HUES64 (cell line): Measurements from ENCODE around the gene FOLR2.
A peak's percentile ranks its signal among the peaks of the same experiment; 100 is the strongest.

Experiments
- H3K27ac ChIP-seq: 2 replicates; pipeline ENCODE4 v1.7.0; 2013; ENCODE audit warnings: low read depth, low read length, inconsistent platforms
- H3K27me3 ChIP-seq: 2 replicates; pipeline ENCODE4 v1.6.1; 2013; ENCODE audit warnings: mild to moderate bottlenecking, low read length; ENCODE audit not compliant: insufficient read depth
- H3K36me3 ChIP-seq: 2 replicates; pipeline ENCODE4 v1.6.1; 2013; ENCODE audit warnings: mild to moderate bottlenecking, low read length; ENCODE audit not compliant: insufficient read depth
- H3K4me1 ChIP-seq: 2 replicates; pipeline ENCODE4 v1.6.1; 2013; ENCODE audit warnings: mild to moderate bottlenecking, low read length, moderate library complexity; ENCODE audit not compliant: insufficient read depth
- H3K4me3 ChIP-seq: 2 replicates; pipeline ENCODE4 v1.5.1; 2013; ENCODE audit warnings: mild to moderate bottlenecking, low read length, moderate library complexity
- H3K9ac ChIP-seq: 2 replicates; pipeline ENCODE4 v1.6.1; 2013; ENCODE audit warnings: mild to moderate bottlenecking, low read depth, low read length
- H3K9me3 ChIP-seq: 2 replicates; pipeline ENCODE4 v1.6.1; 2013; ENCODE audit warnings: low read depth, low read length; ENCODE audit not compliant: insufficient read depth
- WGBS: fragments of 150-250, 120-280 bp; methylation state at CpG from one replicate; pipeline ENCODE4 v1.1.7; 2013; ENCODE audit warnings: missing lambda C conversion rate; 5-methylcytosine and 5-hydroxymethylcytosine counted together

Gene FOLR2

DNA sequence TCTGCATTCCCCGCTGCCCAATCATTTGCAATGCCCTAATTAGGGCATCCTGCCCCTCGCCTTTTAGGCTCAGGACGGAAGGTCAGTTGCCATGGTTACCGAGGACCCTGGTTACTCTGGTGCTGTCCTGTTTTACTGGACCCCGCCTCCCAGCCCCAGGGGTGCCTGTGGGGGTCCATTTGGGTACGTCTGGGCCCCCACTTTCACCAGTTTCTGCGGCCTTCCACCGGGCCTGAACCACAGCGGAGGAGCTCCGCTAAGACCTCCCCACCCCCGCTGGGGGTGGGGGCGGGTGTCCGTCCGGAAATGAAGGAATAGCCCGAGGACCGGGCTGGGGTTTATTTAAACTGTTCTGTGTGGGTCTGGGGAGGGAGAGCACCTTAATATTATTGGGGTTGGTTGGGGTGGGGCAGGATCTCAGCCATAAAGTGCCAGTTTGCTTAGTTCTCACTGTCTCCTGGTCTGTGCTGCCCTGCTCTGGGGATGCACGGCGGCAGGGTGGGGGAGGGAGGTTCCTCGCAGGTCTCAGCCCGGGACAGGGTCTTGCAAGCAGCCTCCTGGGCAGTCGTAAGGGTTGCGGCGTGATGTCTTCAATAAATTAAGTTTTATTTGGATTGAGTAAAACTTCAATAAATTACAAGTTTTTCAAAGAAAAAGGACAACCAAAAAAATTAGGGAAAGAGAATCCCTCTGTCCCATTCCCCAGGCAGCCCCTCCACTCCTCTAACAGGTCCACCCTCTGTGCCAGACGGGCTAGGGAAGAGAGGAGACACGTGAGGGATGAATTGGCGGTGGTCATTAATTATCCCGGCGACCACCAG is 22.1 kb downstream of the FOLR2 start:
- Histone ChIP-seq H3K27ac (no peak overlapping the region), H3K27me3 (peaks cover 54% of the 10 kb centered on the region), H3K9me3 (no peaks in the 10 kb centered on the region), H3K4me1 (peaks cover 17% of the 10 kb centered on the region), H3K9ac (no peak overlapping the region), H3K4me3 (peak overlapping the region; percentile 41), H3K36me3 (peaks cover 39% of the 10 kb centered on the region)
- WGBS, result 25% methylated on average over 25 of the region's 28 CpGs

DNA sequence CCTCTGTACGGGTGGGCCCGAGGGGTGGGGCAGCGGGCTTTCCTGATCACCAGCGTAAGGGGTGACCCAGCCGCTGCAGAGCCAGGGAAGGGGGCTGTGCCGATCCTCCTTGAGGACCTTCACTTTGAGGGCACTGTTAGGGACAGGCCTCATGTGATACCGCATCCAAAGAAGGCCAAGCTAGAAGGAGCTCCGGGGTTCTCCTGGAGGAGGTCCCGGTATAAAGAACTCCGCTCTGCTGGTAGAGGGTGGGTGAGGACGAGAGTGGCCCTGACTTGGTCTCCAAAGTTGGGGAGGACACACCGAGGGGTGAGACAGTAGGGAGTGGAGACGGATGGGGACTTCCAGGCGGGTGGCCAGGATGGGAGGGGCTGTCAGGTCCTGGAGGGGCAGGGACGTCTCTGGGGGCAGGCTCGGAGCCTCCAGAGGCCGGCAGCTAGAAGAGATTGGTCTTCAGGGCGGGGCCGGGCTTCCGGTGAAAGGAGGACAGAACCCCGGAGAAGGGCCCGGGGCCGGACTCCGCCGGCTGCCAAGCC is 22.8 kb downstream of the FOLR2 start:
- 0 out of 2 replicates have a peak overlapping the region, but pooled peaks have one; percentile 1 for H3K9ac ChIP-seq
- no peaks in the 10 kb centered on the region for H3K9me3 ChIP-seq
- H3K4me1 ChIP-seq, result peaks cover 17% of the 10 kb centered on the region
- peak overlapping the region; percentile 41 for H3K4me3 ChIP-seq
- peaks cover 60% of the 10 kb centered on the region for H3K27me3 ChIP-seq
- no peak overlapping the region for H3K27ac ChIP-seq
- peaks cover 32% of the 10 kb centered on the region for H3K36me3 ChIP-seq
- WGBS, result 8% methylated on average over 25 of the region's 25 CpGs

DNA sequence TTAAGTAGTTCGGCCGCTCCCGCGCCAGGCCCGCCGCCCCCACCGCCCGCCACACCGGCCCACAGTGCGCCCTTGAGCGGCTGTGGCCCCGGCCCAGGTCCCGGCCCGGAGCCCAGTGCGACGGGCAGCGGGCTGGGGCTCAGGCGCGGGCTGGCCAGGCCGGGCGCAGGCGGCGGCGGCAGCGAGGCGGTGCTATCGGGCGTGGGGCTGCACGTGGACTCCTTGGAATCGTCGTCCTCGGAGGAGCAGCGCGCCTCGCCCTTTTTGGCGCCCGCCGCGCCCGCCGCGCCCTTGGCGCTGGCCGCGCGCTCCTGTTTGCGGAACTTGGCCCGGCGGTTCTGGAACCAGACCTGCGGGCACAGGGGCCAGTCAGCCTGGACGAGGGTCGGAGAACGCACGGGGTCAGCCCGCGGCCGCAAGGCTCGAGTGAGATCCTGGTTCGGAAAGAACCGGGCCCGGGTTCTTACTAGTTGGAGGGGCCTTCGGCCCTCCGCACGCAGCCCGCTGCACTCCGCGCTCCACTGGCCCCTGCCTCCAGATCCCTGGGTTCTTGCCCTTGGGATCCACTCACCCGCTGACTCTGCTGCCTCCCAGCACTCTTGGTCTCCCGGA is 23.4 kb downstream of the FOLR2 start:
- Histone ChIP-seq H3K4me3 (peak overlapping the region; percentile 41), H3K9ac (0 out of 2 replicates have a peak overlapping the region, but pooled peaks have one; percentile 1), H3K4me1 (peaks cover 17% of the 10 kb centered on the region), H3K27me3 (peaks cover 66% of the 10 kb centered on the region), H3K27ac (no peak overlapping the region), H3K36me3 (peaks cover 26% of the 10 kb centered on the region), H3K9me3 (no peaks in the 10 kb centered on the region)
- WGBS, result 5% methylated on average over 69 of the region's 69 CpGs

DNA sequence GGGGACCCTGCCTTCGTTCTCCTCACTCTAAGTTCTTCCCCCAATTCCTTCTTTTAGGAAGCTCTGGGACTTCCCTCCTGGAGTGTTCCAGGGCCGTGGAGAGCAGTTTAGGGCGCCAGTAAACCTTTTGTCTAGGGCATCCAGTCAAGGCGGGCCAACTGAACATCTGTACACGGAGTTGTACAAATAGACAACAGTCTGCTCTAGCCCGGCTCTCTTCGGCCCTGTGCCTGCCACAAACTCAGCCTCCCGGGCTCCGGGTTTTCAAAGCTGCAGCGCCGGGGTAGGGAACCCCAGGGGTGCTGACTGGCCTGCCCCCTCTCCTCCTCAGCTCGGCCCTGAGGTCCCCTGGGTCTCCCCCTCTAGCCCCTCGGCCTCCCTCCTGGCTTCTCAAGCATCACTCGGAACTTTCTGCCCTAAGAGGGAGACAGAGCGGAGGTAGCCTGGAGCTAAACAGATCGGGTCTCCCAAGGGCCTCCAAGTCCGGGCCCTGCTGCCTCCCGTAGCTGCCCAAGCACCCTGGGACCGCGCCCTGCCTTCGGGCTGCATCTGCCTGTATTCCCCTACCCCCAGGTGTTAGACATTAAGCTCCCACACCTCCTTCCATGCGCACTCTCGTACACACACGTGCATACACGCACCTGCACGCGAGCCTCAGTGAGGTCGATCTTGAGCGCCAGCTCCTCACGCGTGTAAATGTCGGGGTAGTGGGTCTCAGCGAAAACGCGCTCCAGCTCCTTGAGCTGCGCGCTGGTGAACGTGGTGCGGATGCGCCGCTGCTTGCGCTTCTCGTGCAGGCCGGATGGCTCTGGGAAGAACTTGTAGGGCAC is 24.1 kb downstream of the FOLR2 start:
- 55% methylated on average over 44 of the region's 44 CpGs for WGBS
- Histone ChIP-seq H3K27ac (no peak overlapping the region), H3K27me3 (peaks cover 73% of the 10 kb centered on the region), H3K4me1 (peaks cover 17% of the 10 kb centered on the region), H3K9ac (no peak overlapping the region), H3K36me3 (peaks cover 19% of the 10 kb centered on the region), H3K9me3 (no peaks in the 10 kb centered on the region), H3K4me3 (peak overlapping the region; percentile 41)

DNA sequence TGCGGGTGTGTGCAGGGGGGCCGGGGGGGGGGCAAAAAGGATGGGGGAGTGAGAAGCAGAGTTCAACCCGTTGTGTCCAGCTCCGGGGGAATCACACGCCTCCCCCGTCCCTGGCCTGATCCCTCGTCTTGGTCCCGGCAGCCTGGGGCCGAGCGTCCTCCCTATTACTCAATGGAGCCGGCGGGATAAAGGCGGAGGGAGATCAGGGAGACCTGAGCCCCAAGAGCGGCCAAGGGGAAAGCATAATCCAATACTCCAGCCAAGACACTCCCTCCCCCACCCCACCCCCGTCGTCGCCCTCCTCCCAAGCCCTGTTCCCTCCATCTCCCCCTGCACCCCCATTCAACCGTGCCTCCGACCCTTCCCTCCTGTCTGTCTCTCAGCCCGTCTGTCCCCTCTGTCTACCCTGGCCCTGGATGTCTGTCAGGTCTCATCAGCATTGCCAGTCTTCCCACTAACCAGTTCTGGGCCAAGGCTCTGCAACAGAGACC is 24.7 kb downstream of the FOLR2 start:
- H3K4me1 ChIP-seq, result peaks cover 17% of the 10 kb centered on the region
- H3K9ac ChIP-seq, result no peak overlapping the region
- H3K27ac ChIP-seq, result no peak overlapping the region
- 50% methylated on average over 20 of the region's 20 CpGs for WGBS
- H3K36me3 ChIP-seq, result peaks cover 14% of the 10 kb centered on the region
- no peaks in the 10 kb centered on the region for H3K9me3 ChIP-seq
- peaks cover 80% of the 10 kb centered on the region for H3K27me3 ChIP-seq
- no peak overlapping the region for H3K4me3 ChIP-seq

DNA sequence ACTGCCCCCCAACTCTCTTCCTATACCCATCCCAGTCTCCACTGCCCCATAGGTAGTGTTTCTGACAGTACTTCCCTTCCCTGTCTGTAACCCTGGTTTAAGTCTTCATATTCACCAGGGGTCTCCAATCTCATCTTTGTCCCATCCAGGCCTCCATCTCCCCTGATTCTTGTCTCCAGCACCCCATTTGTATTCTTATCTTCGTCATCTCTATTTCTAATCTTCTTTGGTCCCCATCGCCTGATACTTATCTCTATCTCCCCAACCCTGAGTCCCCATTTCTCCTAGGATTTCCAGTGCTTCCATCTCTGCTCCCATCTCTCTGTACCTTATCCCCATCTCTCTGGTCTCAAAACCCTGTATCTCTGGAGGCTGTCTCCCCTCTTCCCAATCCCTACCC is 25.5 kb downstream of the FOLR2 start:
- no peaks in the 10 kb centered on the region for H3K9me3 ChIP-seq
- no peak overlapping the region for H3K9ac ChIP-seq
- H3K4me3 ChIP-seq, result no peak overlapping the region
- H3K36me3 ChIP-seq, result peaks cover 6% of the 10 kb centered on the region; the same call in 1 of the 2 replicates
- 96% methylated on average over 2 of the region's 2 CpGs for WGBS
- H3K27ac ChIP-seq, result no peak overlapping the region
- H3K27me3 ChIP-seq, result peaks cover 88% of the 10 kb centered on the region
- peaks cover 17% of the 10 kb centered on the region for H3K4me1 ChIP-seq

DNA sequence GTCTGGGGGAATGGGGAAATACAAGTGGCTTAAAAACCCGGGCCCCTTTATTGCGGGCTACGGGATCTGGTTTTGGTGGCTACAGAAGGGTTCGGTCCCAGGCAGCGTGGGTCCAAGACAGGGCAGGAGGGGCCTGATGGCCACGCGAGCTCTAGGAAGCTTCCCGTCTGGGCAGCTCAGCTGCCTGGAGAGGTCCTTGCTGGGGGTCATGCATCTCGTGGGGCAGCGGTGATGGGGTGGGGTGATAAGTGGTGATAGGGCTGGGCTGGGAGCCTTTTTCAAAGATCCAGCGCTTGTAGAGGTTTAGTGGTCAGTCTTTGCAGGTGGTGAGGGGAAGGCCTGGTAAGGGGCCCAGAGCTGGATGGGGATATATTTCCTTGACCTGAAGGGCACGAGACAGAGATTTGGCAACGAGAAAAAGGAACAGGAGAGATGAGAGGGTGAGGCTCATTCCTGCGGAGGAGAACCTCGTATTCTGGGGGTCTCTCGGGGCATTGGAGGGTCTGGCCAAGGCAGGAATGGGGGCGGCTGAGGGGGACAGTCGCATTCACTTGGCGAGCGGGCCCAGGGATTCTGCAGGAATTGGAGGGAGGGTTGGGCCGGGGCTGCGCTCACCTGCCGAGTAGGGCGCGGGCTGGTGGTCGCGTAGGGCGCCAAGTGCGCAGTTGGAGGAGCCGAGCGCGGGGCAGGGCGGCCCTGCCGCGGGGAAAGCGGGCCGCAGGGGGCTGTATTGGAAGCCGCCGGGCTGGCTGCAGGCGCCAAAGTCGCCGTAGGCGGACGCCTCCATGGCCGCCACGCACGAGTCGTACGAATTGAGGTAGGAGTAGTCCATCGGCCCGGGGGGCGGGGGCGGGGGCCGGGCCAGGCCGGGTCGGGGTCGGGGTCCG is 26.8 kb downstream of the FOLR2 start:
- H3K4me1 ChIP-seq, result peaks cover 11% of the 10 kb centered on the region
- no peak overlapping the region for H3K27ac ChIP-seq
- 18% methylated on average over 58 of the region's 58 CpGs for WGBS
- H3K27me3 ChIP-seq, result peaks cover 98% of the 10 kb centered on the region
- H3K36me3 ChIP-seq, result no peaks in the 10 kb centered on the region
- H3K9ac ChIP-seq, result no peak overlapping the region
- peak overlapping the region; percentile 66 for H3K4me3 ChIP-seq
- H3K9me3 ChIP-seq, result no peaks in the 10 kb centered on the region

DNA sequence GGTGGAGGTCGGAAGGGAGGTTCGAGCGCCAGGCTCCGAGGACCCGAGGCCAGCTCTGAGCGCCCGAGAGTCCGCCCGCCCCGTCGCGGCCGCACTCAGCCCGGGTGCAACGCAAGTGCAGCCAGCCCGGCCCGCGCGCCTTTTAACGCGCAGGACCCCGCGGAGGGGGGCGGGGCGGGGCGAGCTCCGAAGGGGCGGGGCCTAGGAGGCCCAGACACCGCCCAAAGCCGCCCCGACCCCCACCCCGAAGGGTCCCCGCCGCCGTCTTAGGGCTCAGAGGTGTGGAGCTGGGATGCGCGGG is 27.4 kb downstream of the FOLR2 start, which contains the start of gene PHOX2A:
TSS of gene PHOX2A (minus strand) at position 117 of the 301 bp plus-strand sequence. CDS start 172 bp downstream, outside the sequence.
- Histone ChIP-seq H3K36me3 (no peaks in the 10 kb centered on the region), H3K4me1 (peaks cover 6% of the 10 kb centered on the region), H3K9ac (no peak within 1 kb of the TSS), H3K4me3 (peak within 1 kb of the TSS; percentile 66), H3K9me3 (no peaks in the 10 kb centered on the region), H3K27ac (no peak within 1 kb of the TSS), H3K27me3 (peaks cover 98% of the 10 kb centered on the region)
- under 1% methylated on average over 37 of the region's 37 CpGs for WGBS

DNA sequence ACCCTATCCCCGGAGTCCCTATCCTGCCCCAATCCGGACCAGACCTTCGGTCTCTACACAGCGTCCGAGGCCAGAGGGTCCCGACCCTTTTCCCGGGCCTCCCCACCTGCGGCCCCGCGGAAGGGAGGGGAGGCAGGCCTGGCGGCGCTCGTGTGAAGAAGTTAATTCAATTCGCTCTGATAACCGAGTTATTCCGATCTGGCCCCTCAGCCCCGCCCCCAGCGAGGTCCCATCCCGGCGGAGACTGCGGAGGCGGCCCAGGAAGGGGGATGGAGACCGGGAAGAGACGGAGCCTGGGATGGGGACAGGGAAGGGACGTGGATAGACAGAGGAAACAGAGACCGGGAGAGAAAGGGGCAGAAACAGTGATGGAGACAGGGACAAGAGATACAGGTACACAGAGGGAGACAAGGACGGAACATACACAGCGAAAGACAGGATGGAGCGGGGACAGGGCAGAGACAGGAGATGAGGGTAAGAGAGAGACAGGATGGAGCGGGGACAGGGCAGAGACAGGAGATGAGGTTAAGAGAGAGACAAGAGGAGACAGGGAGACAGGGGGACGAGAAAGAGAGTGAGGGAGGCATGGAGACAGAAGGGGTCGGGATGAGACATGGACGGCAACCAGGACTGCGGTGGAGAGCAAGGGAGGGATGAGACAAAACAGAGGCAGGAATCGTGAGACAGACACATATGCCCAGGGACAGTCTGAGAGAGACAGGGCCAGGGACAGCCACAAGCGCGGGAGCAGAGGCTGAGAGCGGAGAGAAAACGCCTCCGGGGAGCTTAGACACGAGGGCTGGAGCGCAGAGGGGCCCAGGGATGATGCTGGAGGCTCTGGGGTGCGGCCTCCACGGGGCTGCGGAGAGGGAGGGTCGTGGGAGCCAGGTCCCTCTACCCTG is 28.0 kb downstream of the FOLR2 start:
- Histone ChIP-seq H3K9ac (no peak overlapping the region), H3K4me3 (peak overlapping the region; percentile 66)

More for the DNA sequence above, 28.0 kb downstream of the FOLR2 start:
- H3K9me3 ChIP-seq, result no peaks in the 10 kb centered on the region
- WGBS, result 3% methylated on average over 46 of the region's 46 CpGs
- H3K4me1 ChIP-seq, result no peaks in the 10 kb centered on the region; the same call in 1 of the 2 replicates
- no peak overlapping the region for H3K27ac ChIP-seq
- H3K36me3 ChIP-seq, result no peaks in the 10 kb centered on the region
- peaks cover 95% of the 10 kb centered on the region for H3K27me3 ChIP-seq
